Fibroblast of lung (primary cell): ENCODE measurements around the gene NFKBIL1. TPM values are rescaled to one million over a fixed set of nuclear protein-coding genes. Genes with fewer than 3 reads are reported as not detected.
"Not testable (repeated sequence)": the region's sequence is repeated elsewhere in the genome, so short reads cannot be mapped to it uniquely, and the experiment has no call there.

Experiments used
- DNase-seq, 2 donors: peaks; one replicate each; pipeline versions ENCODE4 v3.0.0 to v3.0.0-alpha.2; 2010; ENCODE audit warnings: low read depth in 2 of 2
- H2AFZ ChIP-seq: 2 replicates; pipeline ENCODE4 v1.5.1; 2012; ENCODE audit warnings: low read length, control low read depth, inconsistent platforms
- H3K27ac ChIP-seq: 2 replicates; pipeline ENCODE4 v1.5.1; 2011; ENCODE audit warnings: low read length, control low read depth; ENCODE audit not compliant: insufficient read depth
- H3K27me3 ChIP-seq: 2 replicates; pipeline ENCODE4 v1.5.1; 2011; ENCODE audit warnings: mild to moderate bottlenecking, low read length; ENCODE audit not compliant: control insufficient read depth, insufficient read depth
- H3K36me3 ChIP-seq: 2 replicates; pipeline ENCODE4 v1.5.1; 2011; ENCODE audit warnings: low read length; ENCODE audit not compliant: control insufficient read depth, insufficient read depth
- H3K4me1 ChIP-seq: 2 replicates; pipeline ENCODE4 v1.5.1; 2011; ENCODE audit warnings: low read length; ENCODE audit not compliant: control insufficient read depth, insufficient read depth; ENCODE audit errors: extremely low read depth
- H3K4me2 ChIP-seq: 2 replicates; pipeline ENCODE4 v1.5.1; 2011; ENCODE audit warnings: low read length, control low read depth; ENCODE audit not compliant: insufficient read depth; ENCODE audit errors: extremely low read depth
- H3K4me3 ChIP-seq, 4 experiments: fragments of 200-600 bp in 1 of 4; sonication (generic) in 1 of 4; replicated peaks in 1 of 4; 2 replicates each; pipeline ENCODE4 v1.5.1; 2011 to 2016; ENCODE audit warnings: low read length in 4 of 4, low read depth in 3 of 4, mild to moderate bottlenecking in 3 of 4, control low read depth in 2 of 4, inconsistent platforms in 1 of 4, mixed read lengths in 1 of 4; ENCODE audit not compliant: insufficient read depth in 1 of 4; ENCODE audit errors: control extremely low read depth in 1 of 4
- H3K79me2 ChIP-seq: 2 replicates; pipeline ENCODE4 v1.5.1; 2012; ENCODE audit warnings: mild to moderate bottlenecking, low read length, inconsistent platforms; ENCODE audit not compliant: control insufficient read depth, insufficient read depth
- H3K9ac ChIP-seq: 2 replicates; pipeline ENCODE4 v1.5.1; 2011; ENCODE audit warnings: mild to moderate bottlenecking, low read length, control low read depth; ENCODE audit not compliant: insufficient read depth
- H3K9me3 ChIP-seq: 2 replicates; pipeline ENCODE4 v1.5.1; 2012; ENCODE audit warnings: low read depth, low read length; ENCODE audit not compliant: control insufficient read depth, insufficient read depth
- H4K20me1 ChIP-seq: 2 replicates; pipeline ENCODE4 v1.5.1; 2011; ENCODE audit warnings: low read length; ENCODE audit not compliant: control insufficient read depth, insufficient read depth; ENCODE audit errors: extremely low read depth
- CTCF ChIP-seq, 2 donors: IDR thresholded peaks in 1 of 2; conservative IDR thresholded peaks in 1 of 2; 1 replicate in 1 of 2; 2 replicates in 1 of 2; pipeline ENCODE4 v1.5.1; 2011 to 2012; ENCODE audit warnings: low read length in 2 of 2, control low read depth in 1 of 2, inconsistent platforms in 1 of 2, low read depth in 1 of 2, mild to moderate bottlenecking in 1 of 2
- EZH2 ChIP-seq: IDR thresholded peaks from 2 replicates; pipeline ENCODE4 v1.5.1; 2012; ENCODE audit warnings: low read length, control low read depth, mild to moderate bottlenecking; ENCODE audit errors: missing control alignments
- polyA minus RNA-seq: library from RNA; depleted of rRNA, polyadenylated mRNA; stranded (reverse); fragments of >200 nt; gene quantifications from 2 replicates; pipeline ENCODE4 v1.2.3, GENCODE V29; 2011; ENCODE audit warnings: low replicate concordance
- polyA plus RNA-seq, 2 donors: library from polyadenylated mRNA; depleted of rRNA in 1 of 2; stranded (reverse) in 1 of 2; unstranded in 1 of 2; fragments of >200 nt; gene quantifications; 2 replicates each; pipeline ENCODE4 v1.2.1, GENCODE V29; 2011 to 2012; ENCODE audit warnings: missing spikeins in 1 of 2
- total RNA-seq: library from RNA; depleted of rRNA; stranded (reverse); fragments of >200 nt; gene quantifications from 2 replicates; pipeline ENCODE4 v1.2.1, GENCODE V29; 2014

Gene NFKBIL1
- total RNA-seq (44.3 and 47.5 TPM in 2 replicates), polyA plus RNA-seq (3.7 and 5.1 TPM in 2 replicates), polyA minus RNA-seq (3.2 and 7.3 TPM in 2 replicates)
- 10.8 and 11.5 TPM in 2 replicates for polyA plus RNA-seq (2012)

GRCh38 chr6:31546958-31547726, at the start of gene NFKBIL1:
Gene NFKBIL1 (plus strand): TSS chr6:31547608. CDS start chr6:31547695, 87 bp downstream.
- peak within 1 kb of the TSS; percentile 87 for H3K27ac ChIP-seq
- H3K27me3 ChIP-seq = no peaks in the 10 kb centered on the region
- peaks cover 6% of the 10 kb centered on the region for H3K4me1 ChIP-seq
- peak within 1 kb of the TSS; percentile 87 for H3K4me2 ChIP-seq
- peak within 1 kb of the TSS; percentile 51 to 76 (median 67) for H3K4me3 ChIP-seq
- H3K79me2 ChIP-seq = peaks cover 8% of the 10 kb centered on the region
- H3K36me3 ChIP-seq = no peaks in the 10 kb centered on the region
- TF ChIP-seq EZH2 (no peak), CTCF (conservative IDR thresholded peaks at IDR 0.05 in 1 of 2, IDR thresholded peaks at IDR 0.05 in 1 of 2; ENCODE audit: low read depth in 1 of 2, low read length in 2 of 2) (no peak)
- no peaks in the 10 kb centered on the region for H3K9me3 ChIP-seq
- H2AFZ ChIP-seq = peak within 1 kb of the TSS; percentile 93
- DNase-seq = peak; percentile 98 to 99
- H4K20me1 ChIP-seq = no peaks in the 10 kb centered on the region
- H3K9ac ChIP-seq = peak within 1 kb of the TSS; percentile 74

- no peaks in the 10 kb centered on the region for H3K36me3 ChIP-seq
- TF ChIP-seq EZH2 (no peak), CTCF (conservative IDR thresholded peaks at IDR 0.05 in 1 of 2, IDR thresholded peaks at IDR 0.05 in 1 of 2; ENCODE audit: low read depth in 1 of 2, low read length in 2 of 2) (no peak)
- no peaks in the 10 kb centered on the region for H3K9me3 ChIP-seq
- H3K4me3 ChIP-seq = peak overlapping the region; percentile 29 to 67 (median 36)
- H3K27ac ChIP-seq = no peak overlapping the region
- no peak overlapping the region for H3K9ac ChIP-seq
- H3K4me1 ChIP-seq = peaks cover 13% of the 10 kb centered on the region
- H3K4me2 ChIP-seq = peak overlapping the region; percentile 93
- H2AFZ ChIP-seq = no peak overlapping the region
- no peaks in the 10 kb centered on the region for H4K20me1 ChIP-seq
- H3K79me2 ChIP-seq = peaks cover 49% of the 10 kb centered on the region
- peak; percentile 6 to 9 for DNase-seq
- H3K27me3 ChIP-seq = no peaks in the 10 kb centered on the region
Observed at GRCh38 chr6:31498748-31499147, 48.7 kb upstream of the NFKBIL1 start.

GRCh38 chr6:31499648-31500047, 47.8 kb upstream of the NFKBIL1 start:
- not testable (repeated sequence) for H2AFZ ChIP-seq, H3K27me3 ChIP-seq, H4K20me1 ChIP-seq, H3K36me3 ChIP-seq, H3K9me3 ChIP-seq, H3K9ac ChIP-seq, H3K4me2 ChIP-seq, H3K27ac ChIP-seq, H3K4me3 ChIP-seq, DNase-seq
- peaks cover 13% of the 10 kb centered on the region for H3K4me1 ChIP-seq
- H3K79me2 ChIP-seq = peaks cover 53% of the 10 kb centered on the region
